Adrenal gland (tissue), 5 donors: Measurements from ENCODE around the gene MFN2.

ENCODE experiments used
- CTCF ChIP-seq, 6 experiments: fragments of 450-650 bp in 4 of 6; fragments of 200-600 bp in 2 of 6; sonication (generic) in 1 of 6; IDR thresholded peaks; 1 replicate in 5 of 6; 2 replicates in 1 of 6; pipeline versions ENCODE4 v1.5.1 to v1.8.0; 2016 to 2021; ENCODE audit warnings: antibody characterized with exemption in 6 of 6, mild to moderate bottlenecking in 2 of 6, moderate library complexity in 1 of 6
- POLR2A ChIP-seq, 2 donors: fragments of 450-650 bp; IDR thresholded peaks; one replicate each; pipeline ENCODE4 v1.6.1; 2017; ENCODE audit warnings: antibody characterized with exemption in 2 of 2, mild to moderate bottlenecking in 2 of 2, moderate library complexity in 1 of 2
- donor health status: DM: no; HTN: no; CAD: no.

GRCh38 chr1:11940260-11940921, 39.9 kb upstream of the MFN2 start:
- TF ChIP-seq CTCF (IDR thresholded peaks at IDR 0.05) (no peak), POLR2A (IDR thresholded peaks at IDR 0.05) (no peak)
